Stimulated activated CD4-positive, alpha-beta T cell treated with anti-CD3 and anti-CD28 coated beads, Interleukin-1b, Interleukin-23, amount 100 ng/mL, for 1 hour (primary cell): ENCODE data around the gene RBM17.
"Not testable (repeated sequence)": the region's sequence is repeated elsewhere in the genome, so short reads cannot be mapped to it uniquely, and the experiment has no call there.

Source experiments
- DNase-seq, 2 donors: peaks; one replicate each; pipeline ENCODE4 v3.0.0-alpha.2; 2020; ENCODE audit warnings: low read depth in 2 of 2

RBM17 gene

GRCh38 chr10:6079044-6079443, 9.8 kb upstream of the RBM17 start:
- no peak for DNase-seq

- no peak for DNase-seq
Measured at GRCh38 chr10:6080417-6080973, 8.3 kb upstream of the RBM17 start.

GRCh38 chr10:6082496-6083395, 6.1 kb upstream of the RBM17 start:
- no peak for DNase-seq

- no peak for DNase-seq
Measured at GRCh38 chr10:6083523-6084475, 5.0 kb upstream of the RBM17 start.

- peak; percentile 69 to 70 for DNase-seq
Measured at GRCh38 chr10:6086375-6087233, 2.2 kb upstream of the RBM17 start.

- no peak for DNase-seq
Measured at GRCh38 chr10:6089334-6090219, 743 bp downstream of the RBM17 start.

- DNase-seq, result no peak
Measured at GRCh38 chr10:6091630-6092029, 2.8 kb downstream of the RBM17 start.

- DNase-seq, result no peak
Measured at GRCh38 chr10:6092731-6093130, 3.9 kb downstream of the RBM17 start.

GRCh38 chr10:6095810-6096570, 7.2 kb downstream of the RBM17 start:
- DNase-seq, result no peak

GRCh38 chr10:6097063-6097462, 8.2 kb downstream of the RBM17 start:
- DNase-seq, result no peak

- no peak for DNase-seq
Measured at GRCh38 chr10:6098156-6098555, 9.3 kb downstream of the RBM17 start.

- no peak for DNase-seq
Measured at GRCh38 chr10:6100370-6100769, 11.5 kb downstream of the RBM17 start.

- no peak for DNase-seq
Measured at GRCh38 chr10:6101181-6101580, 12.3 kb downstream of the RBM17 start.

- DNase-seq, result no peak
Measured at GRCh38 chr10:6102128-6102527, 13.3 kb downstream of the RBM17 start.

GRCh38 chr10:6103591-6103990, 14.8 kb downstream of the RBM17 start:
- no peak for DNase-seq

GRCh38 chr10:6107616-6108015, 18.8 kb downstream of the RBM17 start:
- not testable (repeated sequence) for DNase-seq

GRCh38 chr10:6108072-6108471, 19.2 kb downstream of the RBM17 start:
- DNase-seq, result no peak

GRCh38 chr10:6108631-6109443, 20.0 kb downstream of the RBM17 start:
- no peak for DNase-seq

- no peak for DNase-seq
Measured at GRCh38 chr10:6109444-6109775, 20.6 kb downstream of the RBM17 start.
